LoVo (cell line): Measurements from ENCODE around the gene C17orf50.

Experiments
- DNase-seq: peaks from one replicate; pipeline ENCODE4 v3.0.0-alpha.2; 2016; ENCODE audit warnings: low spot score

The C17orf50 gene

GRCh38 chr17:35752945-35753764 lies 7.5 kb upstream of the C17orf50 start, which contains the start of gene GAS2L2:
GAS2L2 (minus strand) TSS chr17:35753239; CDS start chr17:35752850, 389 bp downstream.
- no peak for DNase-seq

GRCh38 chr17:35757243-35757642 lies 3.4 kb upstream of the C17orf50 start:
- DNase-seq: no peak

- no peak for DNase-seq
Observed at GRCh38 chr17:35761601-35762000, 914 bp downstream of the C17orf50 start.

- DNase-seq: no peak
Observed at GRCh38 chr17:35763767-35764122, 3.1 kb downstream of the C17orf50 start.

GRCh38 chr17:35764123-35764991 lies 3.7 kb downstream of the C17orf50 start:
- DNase-seq: peak; percentile 94

GRCh38 chr17:35765086-35765710 lies 4.5 kb downstream of the C17orf50 start:
- no peak for DNase-seq

- DNase-seq: no peak
Observed at GRCh38 chr17:35765756-35766488, 5.2 kb downstream of the C17orf50 start.

GRCh38 chr17:35766489-35766877 lies 5.8 kb downstream of the C17orf50 start:
- DNase-seq: no peak

GRCh38 chr17:35766903-35767510 lies 6.3 kb downstream of the C17orf50 start:
- DNase-seq: peak; percentile 24

- no peak for DNase-seq
Observed at GRCh38 chr17:35768797-35769196, 8.1 kb downstream of the C17orf50 start.

- DNase-seq: no peak
Observed at GRCh38 chr17:35769895-35770486, 9.3 kb downstream of the C17orf50 start.

GRCh38 chr17:35773129-35773528 lies 12.4 kb downstream of the C17orf50 start:
- no peak for DNase-seq

- no peak for DNase-seq
Observed at GRCh38 chr17:35773679-35774425, 13.2 kb downstream of the C17orf50 start.

- no peak for DNase-seq
Observed at GRCh38 chr17:35774499-35774898, 13.8 kb downstream of the C17orf50 start.

- DNase-seq: no peak
Observed at GRCh38 chr17:35775039-35775438, 14.4 kb downstream of the C17orf50 start.

- no peak for DNase-seq
Observed at GRCh38 chr17:35775583-35775982, 14.9 kb downstream of the C17orf50 start.

- DNase-seq: no peak
Observed at GRCh38 chr17:35778641-35779196, 18.0 kb downstream of the C17orf50 start.

- no peak for DNase-seq
Observed at GRCh38 chr17:35780950-35781349, 20.3 kb downstream of the C17orf50 start.

- no peak for DNase-seq
Observed at GRCh38 chr17:35784895-35785294, 24.2 kb downstream of the C17orf50 start.

- no peak for DNase-seq
Observed at GRCh38 chr17:35786941-35787432, 26.3 kb downstream of the C17orf50 start.
